ENCODE data around the gene MIPOL1. TPM values are rescaled to one million over a fixed set of nuclear protein-coding genes. Genes with fewer than 3 reads are reported as not detected.
"Not testable (repeated sequence)": the region's sequence is repeated elsewhere in the genome, so short reads cannot be mapped to it uniquely, and the experiment has no call there.

MIPOL1 gene
- total RNA-seq, 2 donors from 2014 or later: 0.67 to 1.5 TPM

DNA sequence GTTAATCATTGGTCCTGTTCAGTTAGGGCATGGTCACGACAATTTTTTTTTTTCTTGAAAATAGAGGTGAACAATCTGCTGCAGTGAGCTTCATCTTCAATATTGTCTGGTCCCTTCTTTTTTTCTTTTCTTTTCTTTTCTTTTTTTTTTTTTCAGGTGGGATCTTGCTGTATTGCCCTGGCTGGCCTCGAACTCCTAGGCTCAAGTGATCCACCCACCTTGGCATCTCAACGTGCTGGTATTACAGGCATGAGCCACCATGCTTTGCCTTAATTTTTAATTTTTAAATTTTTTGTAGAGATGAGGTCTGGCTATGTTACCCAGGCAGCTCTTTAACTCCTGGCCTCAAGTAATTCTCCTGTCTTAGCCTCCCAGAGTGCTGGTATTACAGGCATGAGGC is 36.5 kb downstream of the MIPOL1 start:
- Mint-ChIP-seq H3K27ac (no peak overlapping the region), H3K27me3 (no peaks in the 10 kb centered on the region), H3K36me3 (ENCODE audit: low read depth) (no peaks in the 10 kb centered on the region), H3K4me1 (no peaks in the 10 kb centered on the region), H3K9me3 (no peaks in the 10 kb centered on the region), H3K4me3 (no peak overlapping the region)
- no peak for ATAC-seq (replicated peaks)

DNA sequence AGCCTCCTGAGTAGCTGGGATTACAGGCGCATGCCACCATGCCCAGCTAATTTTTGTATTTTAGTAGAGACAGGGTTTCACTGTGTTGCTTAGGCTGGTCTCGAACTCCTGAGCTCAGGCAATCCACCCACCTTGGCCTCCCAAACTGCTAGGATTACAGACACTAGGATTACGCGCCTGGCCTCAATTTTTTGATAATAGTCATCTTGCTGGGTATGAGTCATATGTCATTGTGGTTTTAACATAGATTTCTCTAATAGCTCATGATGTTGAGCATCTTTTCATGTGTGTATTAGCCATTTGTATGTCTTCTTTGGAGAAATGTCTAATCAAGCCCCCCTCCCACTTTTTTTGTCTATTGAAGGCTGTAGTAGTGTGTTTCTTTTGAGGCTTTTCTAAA is 38.3 kb downstream of the MIPOL1 start:
- H3K36me3 Mint-ChIP-seq (ENCODE audit: low read depth); ATAC-seq (replicated peaks); H3K27ac Mint-ChIP-seq; H3K9me3 Mint-ChIP-seq; H3K27me3 Mint-ChIP-seq; H3K4me3 Mint-ChIP-seq; H3K4me1 Mint-ChIP-seq: not testable (repeated sequence)

DNA sequence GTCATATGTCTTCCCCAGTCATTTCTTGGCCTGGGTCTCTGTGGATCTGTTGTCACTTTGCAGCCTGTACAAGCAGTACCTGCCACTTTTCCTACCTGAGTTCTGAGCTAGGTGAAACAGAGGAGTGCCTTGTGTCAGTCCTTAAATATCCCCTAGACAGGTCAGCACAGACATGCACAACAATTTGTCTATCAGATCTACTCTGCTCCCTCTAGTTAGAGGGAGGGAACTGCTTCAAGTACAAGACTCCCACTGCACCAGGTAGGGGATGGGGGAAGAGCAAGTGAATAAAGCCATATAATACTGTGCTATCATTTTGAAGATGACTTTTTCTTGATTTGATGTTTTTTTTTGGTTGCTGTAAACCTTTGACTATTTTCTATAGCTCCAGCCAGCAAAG is 39.4 kb downstream of the MIPOL1 start:
- Mint-ChIP-seq H3K9me3 (no peaks in the 10 kb centered on the region), H3K27ac (no peak overlapping the region), H3K36me3 (ENCODE audit: low read depth) (no peaks in the 10 kb centered on the region), H3K27me3 (no peaks in the 10 kb centered on the region), H3K4me1 (no peaks in the 10 kb centered on the region), H3K4me3 (no peak overlapping the region)
- ATAC-seq (replicated peaks): no peak

- Mint-ChIP-seq H3K9me3 (no peaks in the 10 kb centered on the region), H3K4me3 (no peak overlapping the region)
These were observed 40.0 kb downstream of the MIPOL1 start for GRCh38 chr14:37237735-37238200.

GRCh38 chr14:37241198-37241597 is 43.5 kb downstream of the MIPOL1 start:
- Mint-ChIP-seq H3K36me3 (ENCODE audit: low read depth) (no peaks in the 10 kb centered on the region), H3K9me3 (no peaks in the 10 kb centered on the region), H3K4me1 (no peaks in the 10 kb centered on the region), H3K27me3 (no peaks in the 10 kb centered on the region), H3K27ac (no peak overlapping the region), H3K4me3 (no peak overlapping the region)
- ATAC-seq (replicated peaks): no peak

More at GRCh38 chr14:37237735-37238200, 40.0 kb downstream of the MIPOL1 start:
- Mint-ChIP-seq H3K36me3 (ENCODE audit: low read depth) (no peaks in the 10 kb centered on the region), H3K27ac (no peak overlapping the region), H3K27me3 (no peaks in the 10 kb centered on the region), H3K4me1 (no peaks in the 10 kb centered on the region)
- no peak for ATAC-seq (replicated peaks)

GRCh38 chr14:37246427-37246829 is 48.7 kb downstream of the MIPOL1 start:
- no peaks in the 10 kb centered on the region for H3K9me3 Mint-ChIP-seq
- H3K27ac Mint-ChIP-seq: no peak overlapping the region
- ATAC-seq (replicated peaks): no peak
- H3K36me3 Mint-ChIP-seq (ENCODE audit: low read depth): no peaks in the 10 kb centered on the region
- H3K27me3 Mint-ChIP-seq: no peaks in the 10 kb centered on the region
- no peak overlapping the region for H3K4me3 Mint-ChIP-seq
- H3K4me1 Mint-ChIP-seq: no peaks in the 10 kb centered on the region

DNA sequence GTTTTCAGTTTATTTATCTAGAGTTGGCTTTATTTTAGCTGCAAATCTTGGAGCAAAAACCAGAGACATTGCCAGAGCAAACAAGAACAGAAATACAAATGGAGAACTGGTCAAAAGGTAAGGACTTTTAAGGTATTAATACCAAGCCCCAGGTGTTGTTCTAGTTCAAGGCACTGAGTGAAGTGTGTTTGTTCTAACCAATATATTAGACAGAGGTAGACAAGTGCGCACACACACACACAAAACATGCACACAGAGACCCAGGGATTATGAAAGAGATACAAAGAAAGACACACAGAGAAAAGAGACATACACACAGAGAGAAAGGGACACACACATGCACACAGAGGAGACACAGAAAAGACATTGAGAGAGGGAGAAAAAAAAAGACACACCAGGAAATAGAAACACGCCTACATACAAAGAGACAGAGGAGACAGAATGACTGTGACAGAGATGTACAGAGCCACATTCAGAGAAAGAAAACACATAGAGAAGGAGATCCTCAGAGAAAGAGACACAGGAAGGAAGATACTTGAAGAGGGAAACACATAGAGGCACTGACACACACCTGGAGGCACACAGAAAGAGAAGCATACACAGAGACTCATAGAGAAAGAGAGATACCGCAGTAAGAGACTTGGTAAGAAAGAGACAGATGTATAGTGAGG is 50.2 kb downstream of the MIPOL1 start:
- Mint-ChIP-seq H3K27ac (no peak overlapping the region), H3K4me3 (no peak overlapping the region), H3K36me3 (ENCODE audit: low read depth) (no peaks in the 10 kb centered on the region), H3K27me3 (no peaks in the 10 kb centered on the region), H3K4me1 (no peaks in the 10 kb centered on the region), H3K9me3 (no peaks in the 10 kb centered on the region)
- no peak for ATAC-seq (replicated peaks)

GRCh38 chr14:37251775-37252174 is 54.0 kb downstream of the MIPOL1 start:
- H3K36me3 Mint-ChIP-seq (ENCODE audit: low read depth): no peaks in the 10 kb centered on the region
- no peaks in the 10 kb centered on the region for H3K27me3 Mint-ChIP-seq

GRCh38 chr14:37252434-37252833 is 54.7 kb downstream of the MIPOL1 start:
- Mint-ChIP-seq H3K27me3 (no peaks in the 10 kb centered on the region), H3K4me3 (no peak overlapping the region), H3K36me3 (ENCODE audit: low read depth) (no peaks in the 10 kb centered on the region), H3K4me1 (no peaks in the 10 kb centered on the region), H3K9me3 (no peaks in the 10 kb centered on the region), H3K27ac (no peak overlapping the region)
- no peak for ATAC-seq (replicated peaks)

More at GRCh38 chr14:37251775-37252174, 54.0 kb downstream of the MIPOL1 start:
- no peak overlapping the region for H3K4me3 Mint-ChIP-seq
- H3K27ac Mint-ChIP-seq: no peak overlapping the region
- no peak for ATAC-seq (replicated peaks)
- no peaks in the 10 kb centered on the region for H3K4me1 Mint-ChIP-seq
- no peaks in the 10 kb centered on the region for H3K9me3 Mint-ChIP-seq

- no peaks in the 10 kb centered on the region for H3K36me3 Mint-ChIP-seq (ENCODE audit: low read depth)
- H3K27ac Mint-ChIP-seq: no peak overlapping the region
- ATAC-seq (replicated peaks): no peak
- no peaks in the 10 kb centered on the region for H3K4me1 Mint-ChIP-seq
- no peak overlapping the region for H3K4me3 Mint-ChIP-seq
- no peaks in the 10 kb centered on the region for H3K9me3 Mint-ChIP-seq
- H3K27me3 Mint-ChIP-seq: no peaks in the 10 kb centered on the region
These were observed 56.2 kb downstream of the MIPOL1 start for GRCh38 chr14:37253905-37254304.

GRCh38 chr14:37254411-37254947 is 56.7 kb downstream of the MIPOL1 start:
- no peak overlapping the region for H3K4me3 Mint-ChIP-seq
- ATAC-seq (replicated peaks): no peak
- no peaks in the 10 kb centered on the region for H3K9me3 Mint-ChIP-seq
- H3K27ac Mint-ChIP-seq: no peak overlapping the region
- H3K27me3 Mint-ChIP-seq: no peaks in the 10 kb centered on the region
- H3K4me1 Mint-ChIP-seq: no peaks in the 10 kb centered on the region
- no peaks in the 10 kb centered on the region for H3K36me3 Mint-ChIP-seq (ENCODE audit: low read depth)

- H3K27ac Mint-ChIP-seq: no peak overlapping the region
- no peak overlapping the region for H3K4me3 Mint-ChIP-seq
- H3K27me3 Mint-ChIP-seq: no peaks in the 10 kb centered on the region
- ATAC-seq (replicated peaks): no peak
- H3K9me3 Mint-ChIP-seq: no peaks in the 10 kb centered on the region
- no peaks in the 10 kb centered on the region for H3K4me1 Mint-ChIP-seq
- no peaks in the 10 kb centered on the region for H3K36me3 Mint-ChIP-seq (ENCODE audit: low read depth)
These were observed 59.8 kb downstream of the MIPOL1 start for GRCh38 chr14:37257501-37258070.

- H3K36me3 Mint-ChIP-seq (ENCODE audit: low read depth): no peaks in the 10 kb centered on the region
- no peaks in the 10 kb centered on the region for H3K4me1 Mint-ChIP-seq
- no peaks in the 10 kb centered on the region for H3K9me3 Mint-ChIP-seq
- H3K27me3 Mint-ChIP-seq: no peaks in the 10 kb centered on the region
- H3K27ac Mint-ChIP-seq: no peak overlapping the region
- H3K4me3 Mint-ChIP-seq: no peak overlapping the region
- ATAC-seq (replicated peaks): no peak
These were observed 64.9 kb downstream of the MIPOL1 start for GRCh38 chr14:37262649-37263048.

DNA sequence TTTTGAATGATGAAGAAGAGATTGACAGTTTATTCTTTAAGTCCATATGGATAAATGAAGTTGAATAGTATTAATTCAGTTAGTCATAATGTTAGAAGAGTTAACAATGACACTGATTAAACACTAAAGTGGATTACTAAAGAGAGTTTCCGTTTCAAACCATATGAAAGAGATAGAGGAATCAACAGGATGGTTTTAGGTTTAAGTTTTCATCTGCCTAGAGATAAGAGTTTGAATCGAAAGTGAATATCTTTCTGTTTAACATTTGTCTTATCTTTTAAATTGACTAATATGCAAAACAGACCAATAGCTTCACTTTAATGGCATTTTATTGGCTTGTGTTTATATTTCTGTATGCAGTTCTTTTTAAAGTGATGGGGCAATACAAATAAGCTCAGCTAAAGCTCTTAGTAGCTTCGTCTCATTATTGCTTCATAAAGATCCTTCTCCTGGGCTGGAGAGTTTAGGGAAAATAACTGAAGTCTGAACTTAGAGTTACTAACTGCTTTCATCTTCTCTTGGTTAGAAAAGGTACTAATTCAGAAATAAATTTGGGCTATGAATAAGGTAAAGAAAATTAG is 66.0 kb downstream of the MIPOL1 start:
- no peak for ATAC-seq (replicated peaks)
- H3K4me1 Mint-ChIP-seq: no peaks in the 10 kb centered on the region
- H3K4me3 Mint-ChIP-seq: no peak overlapping the region
- H3K27ac Mint-ChIP-seq: no peak overlapping the region
- H3K27me3 Mint-ChIP-seq: no peaks in the 10 kb centered on the region
- H3K36me3 Mint-ChIP-seq (ENCODE audit: low read depth): no peaks in the 10 kb centered on the region
- H3K9me3 Mint-ChIP-seq: no peaks in the 10 kb centered on the region

- Mint-ChIP-seq H3K9me3 (no peaks in the 10 kb centered on the region), H3K4me3 (no peak overlapping the region), H3K27me3 (no peaks in the 10 kb centered on the region), H3K27ac (no peak overlapping the region), H3K4me1 (no peaks in the 10 kb centered on the region), H3K36me3 (ENCODE audit: low read depth) (no peaks in the 10 kb centered on the region)
- no peak for ATAC-seq (replicated peaks)
These were observed 71.1 kb downstream of the MIPOL1 start for GRCh38 chr14:37268788-37269187.
